CD4-positive, alpha-beta T cell treated with Interleukin-1 beta for 1 hour (primary cell): ENCODE data around the gene KLF1.
"Not testable (repeated sequence)": the region's sequence is repeated elsewhere in the genome, so short reads cannot be mapped to it uniquely, and the experiment has no call there.

Source experiments
- DNase-seq, 2 donors: peaks; one replicate each; pipeline ENCODE4 v3.0.0-alpha.2; 2020 to 2022

Gene KLF1

DNA sequence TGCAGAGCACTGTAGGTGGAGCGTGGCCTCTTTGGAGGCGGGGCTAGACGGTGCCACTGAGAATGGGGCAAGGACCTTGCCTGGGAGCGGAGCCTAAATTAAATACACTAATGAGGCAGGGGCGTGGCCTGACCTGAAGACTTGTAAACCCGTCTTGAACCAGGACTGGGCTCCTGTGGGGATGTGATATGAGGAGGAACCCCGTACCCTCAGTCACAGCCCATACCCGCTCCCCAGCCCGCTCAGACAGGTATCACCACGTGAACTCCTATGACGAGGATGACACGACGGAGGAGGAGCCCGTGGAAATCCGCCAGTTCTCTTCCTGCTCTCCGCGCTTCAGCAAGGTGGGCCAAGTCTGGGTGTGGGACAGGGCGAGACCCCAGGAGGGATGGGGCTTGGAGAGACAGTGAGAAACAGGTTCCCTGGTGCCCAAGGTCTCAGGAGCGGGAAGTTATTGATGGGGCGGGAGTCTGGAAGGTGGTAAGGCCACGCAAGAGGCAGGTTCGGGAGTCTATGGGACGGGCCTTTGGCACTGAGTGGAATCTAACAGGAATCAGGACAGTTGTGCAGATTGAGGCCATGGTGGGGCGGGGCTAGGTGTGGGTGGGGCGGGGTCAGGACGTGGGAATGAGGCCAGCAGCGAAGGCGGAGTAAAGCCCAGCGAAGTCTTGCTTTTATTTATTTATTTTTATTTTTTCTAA lies 20.4 kb downstream of the KLF1 start:
- DNase-seq = no peak

DNA sequence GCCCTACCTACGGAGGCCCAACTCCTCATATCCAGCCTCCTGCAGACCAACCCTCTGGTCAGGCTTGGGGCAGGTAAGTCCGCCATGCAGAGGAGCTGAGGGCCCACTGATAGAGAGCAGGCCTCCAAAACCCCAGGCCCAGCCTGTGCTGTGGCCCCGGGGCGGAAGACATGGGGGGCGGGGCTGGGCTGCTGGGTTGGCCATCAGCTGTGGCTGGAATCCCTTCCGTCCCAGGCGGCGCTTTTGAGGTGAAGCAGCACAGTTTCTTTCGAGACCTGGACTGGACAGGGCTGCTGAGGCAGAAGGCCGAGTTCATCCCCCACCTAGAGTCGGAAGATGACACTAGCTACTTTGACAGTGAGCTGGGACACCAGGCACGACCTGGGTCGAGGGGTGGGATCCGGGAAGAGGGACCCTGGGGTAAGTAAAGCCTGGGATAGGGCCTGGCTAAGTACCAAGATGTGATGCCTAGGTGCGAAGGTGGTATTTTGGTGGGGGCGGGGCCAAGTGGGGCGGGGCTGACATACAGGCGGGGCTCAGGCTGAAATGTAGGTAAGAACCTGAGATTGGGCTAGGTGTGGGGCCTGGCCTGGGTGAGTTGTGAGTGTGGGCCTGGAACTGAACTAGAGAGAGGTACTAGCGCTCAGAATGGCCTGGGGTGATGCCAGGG lies 21.1 kb downstream of the KLF1 start:
- no peak for DNase-seq

DNA sequence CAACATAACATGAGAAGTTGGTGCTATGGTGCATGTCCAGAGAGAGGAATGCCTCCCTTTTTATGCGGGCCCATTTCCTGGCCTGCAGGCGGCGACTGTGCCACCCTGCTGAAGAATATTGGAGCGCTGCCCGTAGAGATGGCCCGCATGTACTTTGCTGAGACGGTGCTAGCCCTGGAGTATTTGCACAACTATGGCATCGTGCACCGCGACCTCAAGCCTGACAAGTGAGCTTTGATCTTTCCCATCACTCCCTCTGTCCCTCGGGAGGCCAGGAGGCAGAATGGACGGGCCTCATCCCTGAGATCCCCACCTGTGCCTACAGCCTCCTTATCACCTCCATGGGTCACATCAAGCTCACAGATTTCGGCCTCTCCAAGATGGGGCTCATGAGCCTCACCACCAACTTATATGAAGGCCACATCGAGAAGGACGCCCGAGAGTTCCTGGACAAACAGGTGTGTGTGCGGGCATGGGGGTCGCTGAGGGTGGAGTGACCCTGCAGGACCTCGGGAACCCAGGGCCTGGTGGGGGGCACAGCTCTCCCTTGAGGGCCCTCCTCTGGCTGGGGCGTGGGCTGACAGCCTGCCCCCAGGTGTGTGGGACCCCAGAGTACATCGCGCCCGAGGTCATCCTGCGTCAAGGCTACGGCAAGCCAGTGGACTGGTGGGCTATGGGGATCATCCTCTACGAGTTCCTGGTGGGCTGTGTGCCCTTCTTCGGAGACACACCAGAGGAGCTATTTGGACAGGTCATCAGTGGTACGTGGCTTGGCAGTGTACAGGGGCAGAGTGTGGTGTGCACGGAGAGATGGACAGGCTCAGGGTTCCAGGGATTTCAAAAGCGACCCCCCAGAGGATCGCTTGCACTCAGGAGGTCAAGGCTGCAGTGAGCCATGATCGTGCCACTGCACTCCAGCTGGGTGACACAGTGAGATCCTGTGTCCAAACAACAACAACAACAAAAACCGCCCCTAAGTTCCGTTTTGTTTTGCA lies 22.0 kb downstream of the KLF1 start:
- DNase-seq = no peak

DNA sequence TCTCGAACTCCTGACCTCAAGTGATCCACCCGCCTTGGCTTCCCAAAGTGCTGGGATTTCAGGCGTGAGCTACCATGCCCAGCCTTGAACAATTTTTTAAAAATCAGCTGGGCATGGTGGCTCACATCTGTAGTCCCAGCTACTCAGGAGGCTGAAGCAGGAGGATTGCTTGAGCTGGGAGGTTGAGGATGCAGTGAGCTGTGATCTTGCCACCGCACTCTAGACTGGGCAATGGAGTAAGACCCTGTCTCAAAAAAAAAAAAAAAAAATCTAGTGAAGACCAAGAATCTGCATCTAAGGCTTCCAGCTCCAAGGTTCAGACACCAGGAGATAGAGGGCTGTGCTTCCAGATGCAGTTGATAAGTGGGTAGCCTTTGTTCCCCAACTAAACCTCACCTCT lies 22.9 kb downstream of the KLF1 start:
- no peak for DNase-seq

DNA sequence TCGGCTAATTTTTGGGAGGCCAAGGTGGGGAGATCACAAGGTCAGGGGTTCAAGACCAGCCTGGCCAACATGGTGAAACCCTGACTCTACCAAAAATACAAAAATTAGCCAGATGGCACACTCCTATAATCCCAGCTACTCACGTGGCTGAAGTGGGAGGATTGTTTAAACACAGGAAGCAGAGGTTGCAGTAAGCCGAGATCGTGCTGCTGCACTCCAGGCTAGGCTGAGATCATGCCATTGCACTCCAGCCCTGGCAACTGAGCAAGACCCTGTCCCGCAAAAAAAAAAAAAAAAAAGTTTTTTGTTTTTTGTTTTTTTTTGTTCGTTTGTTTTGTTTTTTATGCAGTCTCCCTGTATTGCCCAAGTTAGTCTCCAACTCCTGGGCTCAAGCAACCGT lies 27.5 kb downstream of the KLF1 start:
- DNase-seq = no peak

DNA sequence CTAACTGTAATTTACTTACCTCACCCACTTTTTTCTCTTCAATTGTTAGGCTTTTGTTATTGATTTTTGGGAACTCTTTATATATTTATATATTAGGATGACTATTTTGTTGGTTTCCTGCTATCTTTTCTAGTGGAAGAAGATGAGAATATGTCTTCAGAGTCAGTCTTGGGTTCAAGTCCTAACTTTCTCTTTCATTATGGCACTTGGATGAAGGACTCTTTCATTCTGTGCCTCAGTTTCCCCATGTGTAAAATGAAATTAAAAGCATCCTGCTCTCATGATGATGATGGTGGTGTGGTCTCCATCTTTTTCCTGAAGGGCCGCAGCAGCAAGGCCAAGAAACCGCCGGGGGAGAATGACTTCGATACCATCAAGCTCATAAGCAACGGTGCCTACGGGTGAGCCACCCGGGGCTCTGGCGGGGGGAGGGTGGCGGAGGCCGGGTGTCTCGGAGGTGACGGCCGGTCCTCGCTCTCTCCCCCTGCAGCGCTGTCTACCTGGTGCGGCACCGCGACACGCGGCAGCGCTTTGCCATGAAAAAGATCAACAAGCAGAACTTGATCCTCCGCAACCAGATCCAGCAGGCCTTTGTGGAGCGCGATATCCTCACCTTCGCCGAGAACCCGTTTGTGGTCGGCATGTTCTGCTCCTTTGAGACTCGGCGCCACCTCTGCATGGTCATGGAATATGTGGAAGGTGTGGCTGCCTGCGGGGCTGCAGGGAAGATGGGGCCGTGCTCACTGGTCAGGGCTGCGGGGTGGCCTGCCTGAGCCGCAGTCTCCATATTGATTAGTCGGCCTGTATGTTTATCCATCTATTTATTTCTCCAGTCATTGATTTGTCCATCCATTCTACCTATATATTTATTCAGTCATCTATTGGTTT lies 28.7 kb downstream of the KLF1 start:
- DNase-seq = no peak

DNA sequence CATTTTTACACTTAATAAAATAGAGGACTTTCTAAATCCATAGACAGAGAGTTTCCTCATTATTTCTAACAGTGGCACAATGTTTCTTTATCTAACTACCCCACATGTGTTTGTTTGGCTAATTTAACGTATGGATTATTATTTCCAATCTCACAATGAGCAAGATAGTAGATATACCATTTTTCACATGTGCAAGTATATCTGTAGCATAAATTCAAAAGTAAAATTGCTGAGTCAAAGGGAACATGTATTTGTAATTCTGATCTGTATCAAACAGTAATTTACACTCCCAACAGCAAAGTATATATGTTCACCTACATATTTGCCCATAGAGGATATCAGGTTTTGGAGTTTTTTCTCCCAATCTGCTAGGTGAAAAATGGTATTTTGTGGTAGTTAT lies 30.3 kb downstream of the KLF1 start:
- no peak for DNase-seq

DNA sequence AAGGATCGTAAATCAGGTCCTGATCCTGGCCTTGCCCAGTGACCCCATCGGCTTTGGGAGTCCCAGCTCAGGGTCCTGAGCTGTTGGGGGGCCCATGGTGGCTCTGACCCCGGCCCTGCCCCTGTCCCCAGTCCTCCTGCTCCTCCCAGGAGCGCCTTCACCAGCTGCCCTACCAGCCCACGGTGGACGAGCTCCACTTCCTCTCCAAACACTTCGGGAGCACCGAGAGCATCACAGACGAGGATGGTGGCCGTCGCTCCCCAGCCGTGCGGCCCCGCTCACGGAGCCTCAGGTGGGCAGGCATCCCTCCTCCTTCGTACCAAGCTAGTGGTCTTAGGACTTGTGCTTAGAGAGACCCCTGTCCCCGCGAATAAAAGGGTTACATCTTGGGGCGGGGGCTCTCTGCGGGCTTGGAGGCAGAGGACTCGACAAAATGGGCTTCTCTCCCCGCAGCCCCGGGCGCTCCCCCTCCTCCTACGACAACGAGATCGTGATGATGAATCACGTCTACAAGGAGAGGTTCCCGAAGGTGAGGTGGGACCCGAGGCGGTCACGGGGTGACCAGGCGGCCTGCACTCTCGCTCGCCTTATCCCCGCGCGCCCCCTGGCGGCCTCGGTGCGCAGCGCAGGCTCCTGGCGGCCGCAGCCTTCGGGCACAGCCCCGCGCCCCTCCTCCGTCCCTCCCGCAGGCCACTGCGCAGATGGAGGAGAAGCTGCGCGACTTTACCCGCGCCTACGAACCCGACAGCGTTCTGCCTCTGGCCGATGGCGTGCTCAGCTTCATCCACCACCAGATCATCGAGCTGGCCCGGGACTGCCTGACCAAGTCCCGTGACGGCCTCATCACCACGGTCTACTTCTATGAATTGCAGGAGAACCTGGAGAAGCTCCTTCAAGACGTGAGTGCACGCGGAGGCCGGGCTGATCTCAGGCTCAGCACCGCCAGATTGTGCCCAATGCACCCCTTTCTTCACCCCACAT lies 39.6 kb downstream of the KLF1 start:
- peak; percentile 83 to 84 for DNase-seq

DNA sequence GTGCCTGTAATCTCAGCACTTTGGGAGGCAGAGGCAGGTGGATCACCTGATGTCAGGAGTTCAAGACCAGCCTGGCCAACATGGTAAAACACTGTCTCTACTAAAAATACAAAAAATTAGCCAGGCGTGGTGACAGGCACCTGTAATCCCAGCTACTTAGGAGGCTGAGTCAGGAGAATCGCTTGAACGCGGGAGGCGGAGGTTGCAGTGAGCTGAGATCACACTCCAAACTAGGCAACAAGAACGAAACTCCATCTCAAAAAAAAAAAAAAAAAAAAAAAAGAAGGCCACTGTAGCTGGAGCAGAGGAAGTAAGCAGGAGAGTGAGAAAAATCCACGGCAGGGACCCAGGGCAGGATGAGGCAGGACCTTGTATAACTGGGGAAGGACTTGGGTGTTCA lies 40.4 kb downstream of the KLF1 start:
- not testable (repeated sequence) for DNase-seq

DNA sequence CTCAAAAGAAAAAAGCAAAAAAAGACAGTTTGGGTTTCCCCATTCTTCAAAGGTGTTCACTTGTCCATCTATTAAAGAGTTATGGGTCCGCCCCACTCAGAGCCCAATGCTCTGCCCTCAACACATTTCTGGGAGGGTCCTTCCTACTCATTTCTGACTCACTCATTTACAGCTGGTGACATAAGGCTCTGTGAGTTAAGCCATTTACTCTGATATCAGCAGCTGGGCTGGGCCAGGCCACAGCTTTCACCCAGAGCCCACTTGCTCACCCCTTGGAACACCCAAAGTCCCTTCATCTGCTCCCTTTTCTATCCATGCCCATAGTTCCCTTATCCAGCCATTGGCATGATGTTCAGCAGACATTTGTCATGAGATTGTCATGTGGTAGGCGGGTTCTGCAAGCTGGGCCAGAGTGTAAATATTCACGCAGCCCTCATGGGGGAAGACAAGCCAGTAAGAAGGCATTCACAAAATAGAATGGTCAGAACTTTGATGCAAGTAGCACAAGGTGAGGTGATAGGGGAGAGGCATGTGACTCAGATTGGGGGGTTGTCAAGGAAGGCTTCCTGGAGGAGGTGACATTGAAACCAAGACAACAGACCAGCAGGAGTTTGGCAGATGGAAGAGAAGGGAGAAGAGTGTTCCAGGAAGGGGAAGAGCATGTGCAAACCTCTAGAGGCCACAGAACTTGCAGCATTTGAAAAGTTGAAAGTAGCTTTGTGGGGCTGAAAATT lies 42.8 kb downstream of the KLF1 start:
- DNase-seq = no peak

DNA sequence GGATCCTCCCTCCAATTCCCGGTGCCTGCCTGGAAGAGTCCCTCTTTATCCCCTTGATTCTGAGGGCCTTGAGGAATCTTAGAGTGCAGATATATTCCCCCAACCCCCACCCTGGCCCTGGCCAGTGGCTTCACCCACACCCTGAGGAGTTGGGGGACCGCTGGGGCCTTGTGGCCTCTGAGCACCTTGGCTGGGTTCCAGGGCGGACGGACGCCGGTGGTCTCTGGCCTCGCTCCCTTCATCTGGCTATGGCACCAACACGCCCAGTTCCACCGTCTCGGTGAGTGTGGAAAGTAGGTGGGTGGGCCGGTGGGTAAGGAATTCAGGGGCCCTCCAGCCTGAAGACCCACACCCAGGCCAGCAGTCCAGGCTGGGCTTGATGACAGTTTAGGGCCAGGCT lies 43.7 kb downstream of the KLF1 start:
- DNase-seq = no peak

DNA sequence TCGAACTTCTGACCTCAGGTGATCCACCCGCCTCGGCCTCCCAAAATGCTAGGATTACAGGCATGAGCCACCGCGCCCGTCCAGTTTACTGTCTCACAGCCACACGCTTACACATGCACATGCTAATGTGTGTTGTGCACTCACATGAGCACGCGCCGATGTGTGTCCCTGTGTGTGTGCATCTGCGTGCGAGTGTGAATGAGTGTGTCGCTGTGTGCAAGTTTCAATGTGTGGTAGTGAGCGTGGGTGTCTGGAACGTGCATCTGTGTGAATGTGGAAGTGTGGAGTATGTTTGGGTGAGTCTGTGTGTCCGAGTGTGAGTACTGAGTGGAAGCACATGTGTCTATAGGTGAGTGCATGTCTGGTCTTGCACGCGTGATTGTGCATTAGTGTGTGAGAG lies 44.5 kb downstream of the KLF1 start:
- no peak for DNase-seq

DNA sequence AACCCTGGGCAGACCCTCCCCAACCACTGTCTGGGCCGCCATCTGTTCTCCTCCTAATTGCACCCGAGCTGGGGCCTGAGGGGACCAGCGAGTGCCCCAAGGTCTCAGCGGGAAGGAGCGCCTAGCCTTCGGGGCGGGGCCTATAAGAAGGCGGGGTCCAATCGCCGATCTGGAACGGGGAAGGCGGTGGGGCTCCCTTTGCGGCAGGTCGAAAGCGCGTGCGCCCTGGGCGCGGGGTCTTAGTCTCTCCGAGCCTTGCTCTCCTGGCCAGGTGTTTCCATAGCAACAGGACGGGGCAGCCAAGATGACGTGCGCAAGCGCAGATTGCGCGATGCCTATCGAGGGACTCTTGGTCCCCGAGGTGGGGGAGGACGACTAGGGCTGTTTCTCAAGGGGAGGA lies 45.9 kb downstream of the KLF1 start:
- no peak for DNase-seq

DNA sequence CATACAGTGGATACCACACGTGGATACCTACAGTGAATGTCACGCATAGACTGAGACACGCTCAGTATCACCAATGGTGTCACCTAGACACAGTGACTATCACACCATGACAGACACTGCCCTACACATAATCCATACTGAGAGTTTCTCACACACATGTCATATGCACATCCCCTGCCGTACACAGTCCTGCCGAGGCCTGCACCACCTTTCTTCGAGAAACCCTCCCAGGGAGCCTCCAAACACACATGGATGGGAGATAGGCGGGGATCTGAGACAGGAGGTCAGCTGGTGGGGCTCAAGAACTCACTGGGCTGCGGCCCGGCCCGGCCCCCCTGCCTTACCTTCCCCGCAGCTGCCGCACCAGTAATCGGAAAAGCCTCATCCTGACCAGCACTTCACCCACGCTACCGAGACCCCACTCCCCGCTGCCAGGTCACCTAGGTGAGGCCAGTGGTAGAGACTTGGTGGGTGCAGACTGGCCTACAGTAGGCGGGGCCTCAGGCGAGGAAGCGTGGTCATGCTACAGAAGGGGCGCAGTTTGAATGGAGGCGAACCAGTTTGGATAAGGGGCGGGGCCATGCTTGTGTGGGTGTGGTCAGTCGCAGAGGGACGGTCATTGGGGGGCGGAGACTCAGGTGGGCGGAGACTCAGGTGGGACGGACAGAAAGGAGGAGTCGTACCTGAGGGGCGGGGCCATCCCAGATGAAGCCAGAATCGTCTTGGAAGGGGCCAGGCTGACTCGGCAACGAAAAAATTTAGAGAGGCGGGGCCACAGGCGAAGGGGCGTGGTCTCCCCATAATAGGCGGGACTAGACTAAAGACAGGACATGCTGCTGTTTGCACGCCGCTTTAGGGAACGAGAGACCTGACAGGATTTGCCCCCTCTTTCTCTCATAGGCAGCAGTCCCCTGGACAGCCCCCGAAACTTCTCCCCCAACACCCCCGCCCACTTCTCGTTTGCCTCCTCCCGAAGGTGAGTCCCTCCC lies 46.6 kb downstream of the KLF1 start:
- DNase-seq = peak; percentile 31 to 36

DNA sequence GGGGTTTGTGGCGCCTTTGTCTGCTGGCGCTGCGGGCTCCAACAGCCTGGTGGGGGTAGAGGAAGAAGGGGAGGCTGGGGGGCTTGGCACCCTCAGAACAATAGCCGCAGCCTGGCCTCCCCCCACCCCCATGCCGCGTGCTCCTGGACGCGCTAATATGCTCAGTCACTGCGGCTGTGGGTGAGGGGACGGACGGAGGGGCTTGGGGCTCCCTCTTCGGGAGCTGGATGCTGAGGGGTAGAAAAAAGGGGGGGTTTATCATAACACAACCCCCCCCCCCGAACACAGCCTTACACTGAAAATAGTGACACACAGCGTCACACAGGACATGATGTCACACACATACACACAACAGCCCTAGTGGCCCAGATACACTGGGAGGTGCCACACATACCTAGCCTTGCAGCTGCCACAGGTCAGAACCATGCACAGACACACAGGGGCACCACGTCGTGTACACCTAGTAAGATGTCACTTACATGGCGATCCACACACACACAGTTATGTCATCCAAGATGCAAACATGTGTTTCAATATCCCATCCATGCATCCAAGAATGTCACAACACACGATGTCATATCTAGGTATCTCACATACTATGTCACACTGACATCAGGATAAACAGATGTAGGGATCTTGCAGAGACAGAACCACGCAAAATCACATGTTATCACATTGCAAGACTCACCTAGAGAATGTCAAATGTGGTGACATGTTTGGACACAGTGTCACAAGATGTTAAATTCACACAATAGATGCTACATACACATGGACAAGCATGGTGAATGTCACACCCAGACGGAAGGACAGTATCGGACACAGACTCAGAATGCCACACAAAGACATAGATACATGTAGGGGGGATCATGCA lies 47.9 kb downstream of the KLF1 start:
- DNase-seq = peak; percentile 25 to 31

DNA sequence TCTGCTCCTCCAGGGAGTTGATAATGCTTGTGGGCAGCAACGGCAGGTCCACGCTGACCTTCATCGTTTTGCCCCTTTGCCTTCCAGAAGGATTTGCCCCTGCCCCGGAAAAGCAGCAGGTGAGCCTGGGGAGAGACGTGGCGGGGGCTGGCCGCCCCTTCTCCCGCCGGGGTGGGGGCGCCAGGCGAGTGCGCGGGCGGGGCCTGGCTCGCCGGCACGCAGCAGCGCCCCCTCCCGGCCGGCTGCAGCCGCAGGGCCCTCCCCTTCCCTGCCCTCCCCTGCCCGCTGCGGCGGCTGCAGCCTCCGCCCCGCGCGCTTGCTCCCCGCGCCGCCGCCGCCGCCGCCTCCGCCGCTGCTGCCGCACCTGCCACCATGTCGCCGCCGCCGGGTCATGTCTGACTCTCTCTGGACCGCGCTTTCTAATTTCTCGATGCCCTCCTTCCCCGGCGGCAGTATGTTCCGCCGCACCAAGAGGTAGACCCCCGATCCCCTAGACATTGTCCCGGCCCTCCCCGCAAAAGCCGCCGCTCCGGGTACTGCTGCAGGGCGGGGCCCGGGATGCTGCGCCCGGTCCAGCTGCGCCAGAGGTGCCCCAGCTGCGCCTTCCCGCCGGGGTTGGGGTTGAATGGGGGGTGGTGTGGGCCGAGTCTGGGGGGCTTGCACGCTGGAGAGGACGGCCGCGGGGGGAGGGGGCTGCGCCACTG lies 48.7 kb downstream of the KLF1 start, which contains the start of gene MAST1:
TSS of gene MAST1 (plus strand) at position 334 of the 704 bp plus-strand sequence. CDS start at position 392, 58 bp downstream.
- DNase-seq = peak; percentile 46 to 52

DNA sequence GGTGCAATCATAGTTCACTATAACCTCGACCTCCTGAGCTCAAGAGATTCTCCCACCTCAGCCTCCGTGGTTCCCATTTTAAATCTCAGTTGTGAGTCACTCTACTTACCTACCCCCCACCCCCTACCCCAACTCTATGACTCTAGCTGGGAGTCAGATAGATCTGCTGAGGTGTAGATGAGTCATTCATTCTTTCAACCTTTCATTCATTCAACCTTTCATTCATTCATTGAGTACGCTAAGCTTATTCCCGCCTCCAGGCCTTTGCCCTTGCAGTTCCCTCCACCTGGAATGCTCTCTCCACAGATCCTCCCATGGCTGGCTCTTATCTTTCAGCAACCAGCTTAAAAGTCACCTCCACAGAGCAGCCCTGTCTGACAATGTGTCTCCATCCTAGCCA lies 49.8 kb downstream of the KLF1 start:
- no peak for DNase-seq

DNA sequence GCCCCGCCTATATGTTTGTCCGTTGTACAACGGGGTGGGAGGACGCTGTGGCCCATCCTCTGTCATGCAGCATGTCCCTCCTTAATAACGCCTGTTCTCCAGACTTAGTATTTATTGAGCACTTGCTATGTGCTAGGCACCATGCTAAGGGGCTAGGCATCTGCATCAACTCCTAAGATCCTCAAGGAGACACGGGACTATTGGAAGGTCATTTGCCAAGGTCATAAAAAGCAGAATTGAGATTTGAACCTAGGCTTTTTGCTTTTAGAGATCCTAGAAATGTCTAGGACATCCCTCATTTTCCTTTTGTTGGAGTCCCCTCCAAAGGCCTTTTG lies 50.5 kb downstream of the KLF1 start:
- no peak for DNase-seq
